Prostate gland (tissue), 2 donors: ENCODE data around the gene FAM107A. TPM values are rescaled to one million over a fixed set of nuclear protein-coding genes. Genes with fewer than 3 reads are reported as not detected.
A peak's percentile ranks its signal among the peaks of the same experiment; 100 is the strongest.

Experiments used
- DNase-seq: peaks from one replicate; pipeline ENCODE4 v3.0.0-alpha.2; 2019; ENCODE audit warnings: low spot score
- H3K27ac ChIP-seq, 2 donors: fragments of 200-600 bp; sonication (generic); 2 replicates each; pipeline ENCODE4 v1.5.1; 2017 to 2019
- H3K27me3 ChIP-seq: fragments of 200-600 bp; sonication (generic); replicated peaks from 2 replicates; pipeline ENCODE4 v1.5.1; 2019; ENCODE audit not compliant: insufficient read depth
- H3K36me3 ChIP-seq, 2 donors: fragments of 200-600 bp; sonication (generic); 1 replicate in 1 of 2; 2 replicates in 1 of 2; pipeline versions ENCODE4 v1.5.1 to v1.8.1; 2017 to 2019
- H3K4me1 ChIP-seq: fragments of 200-600 bp; sonication (generic); replicated peaks from 2 replicates; pipeline ENCODE4 v1.5.1; 2019
- H3K4me3 ChIP-seq, 2 donors: fragments of 200-600 bp; sonication (generic); 2 replicates each; pipeline ENCODE4 v1.5.1; 2017 to 2019
- H3K9me3 ChIP-seq: fragments of 200-600 bp; sonication (generic); 2 replicates; pipeline ENCODE4 v1.5.1; 2017
- POLR2A ChIP-seq: fragments of 450-650 bp; IDR thresholded peaks from one replicate; pipeline ENCODE4 v1.6.1; 2016; ENCODE audit warnings: antibody characterized with exemption, mild to moderate bottlenecking
- POLR2AphosphoS5 ChIP-seq: sonication (generic); formaldehyde crosslinking; IDR thresholded peaks from one replicate; pipeline ENCODE4 v1.6.1; 2017; ENCODE audit warnings: antibody characterized with exemption
- WGBS: methylation state at CpG from one replicate; pipeline ENCODE4 v1.1.5; 2018; 5-methylcytosine and 5-hydroxymethylcytosine counted together
- intact Hi-C: fragments of 100-400 bp; cut with DNase I; formaldehyde crosslinking; loops from one replicate; pipeline ENCODE4 v1.14.2; 2022
- total RNA-seq, 2 donors: library from RNA; depleted of rRNA; stranded (reverse); fragments of >200 nt; gene quantifications; one replicate each; pipeline ENCODE4 v1.1.0, GENCODE V29; 2016
- TF ChIP-seq, protein P1 (sequence below), 4 experiments: fragments of 200-600 bp in 2 of 4; fragments of 450-650 bp in 2 of 4; sonication (generic) in 2 of 4; IDR thresholded peaks; 1 replicate in 3 of 4; 2 replicates in 1 of 4; pipeline ENCODE4 v1.5.1; 2016 to 2019; ENCODE audit warnings: antibody characterized with exemption in 4 of 4, mild to moderate bottlenecking in 2 of 4, moderate library complexity in 2 of 4

Gene FAM107A
- total RNA-seq, 2 donors from 2014 or later: 54.5 to 80.2 TPM

DNA sequence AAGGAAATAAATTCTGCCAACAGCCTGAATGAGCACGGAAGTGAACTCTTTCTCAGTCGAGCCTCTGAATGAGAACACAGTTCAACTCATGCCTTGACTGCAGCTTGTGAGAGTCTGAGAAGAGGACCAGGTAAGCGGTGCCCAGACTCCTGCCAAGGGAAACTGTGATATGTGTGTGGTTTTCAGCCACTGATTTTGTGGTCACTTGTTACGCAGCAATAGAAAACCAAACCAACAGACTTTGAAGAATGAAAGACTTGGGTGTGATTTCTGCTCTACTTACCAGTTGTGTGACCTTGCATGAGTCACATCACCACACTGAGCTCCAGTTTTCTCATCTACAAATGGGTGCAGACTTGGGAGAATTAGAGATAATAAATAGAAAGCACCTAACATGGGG, 30.6 kb upstream of the FAM107A start:
- intact Hi-C loops: no loop called here
- no peak overlapping the region for H3K27ac ChIP-seq
- no peaks in the 10 kb centered on the region for H3K4me1 ChIP-seq
- no peaks in the 10 kb centered on the region for H3K36me3 ChIP-seq
- TF ChIP-seq POLR2AphosphoS5 (no peak), POLR2A (no peak)
- TF ChIP-seq, protein P1, sequence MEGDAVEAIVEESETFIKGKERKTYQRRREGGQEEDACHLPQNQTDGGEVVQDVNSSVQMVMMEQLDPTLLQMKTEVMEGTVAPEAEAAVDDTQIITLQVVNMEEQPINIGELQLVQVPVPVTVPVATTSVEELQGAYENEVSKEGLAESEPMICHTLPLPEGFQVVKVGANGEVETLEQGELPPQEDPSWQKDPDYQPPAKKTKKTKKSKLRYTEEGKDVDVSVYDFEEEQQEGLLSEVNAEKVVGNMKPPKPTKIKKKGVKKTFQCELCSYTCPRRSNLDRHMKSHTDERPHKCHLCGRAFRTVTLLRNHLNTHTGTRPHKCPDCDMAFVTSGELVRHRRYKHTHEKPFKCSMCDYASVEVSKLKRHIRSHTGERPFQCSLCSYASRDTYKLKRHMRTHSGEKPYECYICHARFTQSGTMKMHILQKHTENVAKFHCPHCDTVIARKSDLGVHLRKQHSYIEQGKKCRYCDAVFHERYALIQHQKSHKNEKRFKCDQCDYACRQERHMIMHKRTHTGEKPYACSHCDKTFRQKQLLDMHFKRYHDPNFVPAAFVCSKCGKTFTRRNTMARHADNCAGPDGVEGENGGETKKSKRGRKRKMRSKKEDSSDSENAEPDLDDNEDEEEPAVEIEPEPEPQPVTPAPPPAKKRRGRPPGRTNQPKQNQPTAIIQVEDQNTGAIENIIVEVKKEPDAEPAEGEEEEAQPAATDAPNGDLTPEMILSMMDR (IDR thresholded peaks at IDR 0.05): no peak
- no peaks in the 10 kb centered on the region for H3K9me3 ChIP-seq
- 87% methylated on average over 4 of the region's 4 CpGs for WGBS
- H3K27me3 ChIP-seq: no peaks in the 10 kb centered on the region
- DNase-seq: no peak
- H3K4me3 ChIP-seq: no peak overlapping the region

DNA sequence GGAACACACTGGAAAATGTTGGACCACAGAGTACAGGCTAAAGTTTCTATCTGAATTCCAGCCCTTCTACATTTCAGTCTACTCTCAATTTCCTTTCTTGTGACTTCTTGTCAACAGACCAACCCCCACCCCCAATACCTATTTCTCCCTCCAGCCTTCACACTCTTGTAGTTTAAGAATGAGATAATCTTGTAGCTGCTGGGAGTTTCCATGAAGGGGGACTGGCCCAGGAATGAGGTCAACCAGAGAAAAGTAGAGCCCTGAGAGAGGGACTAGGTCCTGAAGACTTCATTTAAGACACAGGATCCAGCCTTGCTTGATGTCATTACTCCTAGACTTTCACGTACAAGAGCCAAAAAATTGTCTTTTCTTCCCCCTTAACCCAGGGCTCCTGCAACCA, 29.5 kb upstream of the FAM107A start:
- Histone ChIP-seq H3K4me1 (no peaks in the 10 kb centered on the region), H3K27me3 (no peaks in the 10 kb centered on the region), H3K27ac (no peak overlapping the region), H3K4me3 (no peak overlapping the region), H3K9me3 (no peaks in the 10 kb centered on the region), H3K36me3 (no peaks in the 10 kb centered on the region)
- no peak for DNase-seq
- 52% methylated on average over 1 of the region's 1 CpG for WGBS
- intact Hi-C loops: no loop called here
- TF ChIP-seq POLR2AphosphoS5 (no peak), POLR2A (no peak)
- TF ChIP-seq, protein P1 (IDR thresholded peaks at IDR 0.05): no peak

DNA sequence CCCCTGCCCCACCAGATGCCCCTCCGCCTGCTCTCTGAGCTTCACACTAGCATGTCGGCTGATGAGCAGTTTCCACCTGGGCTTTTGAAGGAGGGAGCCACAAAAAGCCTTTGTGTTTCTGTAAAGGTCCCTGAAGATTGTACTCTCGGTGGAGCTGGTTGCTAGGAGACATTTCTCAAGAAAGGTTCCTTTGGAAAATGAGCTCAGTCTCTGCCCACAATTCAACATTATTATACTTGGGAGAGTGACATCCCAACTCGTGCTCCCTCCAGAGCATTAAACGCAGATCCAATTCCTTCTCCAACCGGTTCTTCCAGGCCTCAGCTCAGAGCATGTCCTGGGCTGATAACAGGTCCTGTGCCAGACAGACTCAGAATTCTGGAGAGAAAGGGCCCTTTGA, 26.8 kb upstream of the FAM107A start:
- Histone ChIP-seq H3K4me3 (no peak overlapping the region), H3K27me3 (no peaks in the 10 kb centered on the region), H3K4me1 (no peaks in the 10 kb centered on the region), H3K27ac (no peak overlapping the region), H3K36me3 (no peaks in the 10 kb centered on the region), H3K9me3 (no peaks in the 10 kb centered on the region)
- WGBS: 34% methylated on average over 6 of the region's 6 CpGs
- intact Hi-C loops: no loop called here
- peak; percentile 66 for DNase-seq
- TF ChIP-seq, protein P1 (IDR thresholded peaks at IDR 0.05): no peak
- peak; percentile 75 for TF ChIP-seq POLR2AphosphoS5

DNA sequence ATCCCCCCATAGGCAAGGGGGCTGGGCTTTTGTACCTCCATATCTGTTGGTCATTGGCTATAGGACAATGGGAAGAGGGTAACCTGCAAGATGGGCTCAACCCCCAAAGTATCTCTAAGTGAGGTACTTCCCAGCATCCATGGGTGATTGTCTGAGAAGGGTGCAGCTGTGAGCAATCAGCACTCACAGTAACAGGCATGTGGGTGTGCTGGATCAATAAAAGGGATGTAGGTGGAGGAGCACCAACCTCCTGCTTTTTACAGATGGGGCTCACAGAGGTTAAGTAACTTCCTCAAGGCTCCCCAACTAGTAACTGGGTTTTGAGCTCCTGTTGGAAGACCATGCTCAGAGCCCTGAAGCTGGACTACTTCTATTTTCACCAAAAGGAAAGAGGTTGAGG, 26.4 kb upstream of the FAM107A start:
- no peaks in the 10 kb centered on the region for H3K4me1 ChIP-seq
- H3K4me3 ChIP-seq: no peak overlapping the region
- H3K27me3 ChIP-seq: no peaks in the 10 kb centered on the region
- H3K36me3 ChIP-seq: no peaks in the 10 kb centered on the region
- TF ChIP-seq, protein P1 (IDR thresholded peaks at IDR 0.05): no peak
- TF ChIP-seq POLR2AphosphoS5: no peak
- no peak for TF ChIP-seq POLR2A
- DNase-seq: no peak
- H3K9me3 ChIP-seq: no peaks in the 10 kb centered on the region
- no peak overlapping the region for H3K27ac ChIP-seq
- intact Hi-C loops: no loop called here

DNA sequence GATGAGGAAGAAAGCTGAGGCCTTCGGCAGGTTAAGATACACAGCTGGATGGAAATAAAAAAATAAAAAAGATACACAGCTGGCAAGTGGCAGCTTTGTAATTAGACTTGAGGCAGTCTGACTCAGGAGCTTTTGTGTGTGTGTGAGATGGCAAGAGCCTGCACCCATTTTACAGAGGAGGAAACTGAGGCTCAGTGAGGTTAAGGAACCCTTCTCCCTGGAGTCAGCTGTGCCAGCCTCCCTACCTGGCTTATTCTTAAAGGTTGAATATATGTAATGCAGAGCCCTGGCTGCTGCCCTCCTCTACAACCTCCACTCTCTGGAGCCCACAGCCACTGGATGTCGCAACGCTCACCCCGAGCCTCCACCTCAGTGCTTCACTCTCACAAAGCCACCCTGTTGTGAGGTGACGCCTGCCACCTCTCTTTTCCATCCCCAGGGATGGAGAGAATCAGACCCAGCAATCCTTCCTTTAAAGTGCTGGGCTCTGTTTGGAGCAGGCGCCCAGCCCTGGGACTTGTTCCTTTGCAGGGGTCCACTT, 20.6 kb upstream of the FAM107A start:
- Histone ChIP-seq H3K4me3 (no peak overlapping the region), H3K27ac (no peak overlapping the region), H3K27me3 (no peaks in the 10 kb centered on the region), H3K9me3 (no peaks in the 10 kb centered on the region), H3K36me3 (no peaks in the 10 kb centered on the region), H3K4me1 (no peaks in the 10 kb centered on the region)
- no peak for DNase-seq
- WGBS: 83% methylated on average over 6 of the region's 6 CpGs
- intact Hi-C loops: no loop called here
- TF ChIP-seq POLR2AphosphoS5 (no peak), POLR2A (no peak)
- TF ChIP-seq, protein P1 (IDR thresholded peaks at IDR 0.05): no peak
